ENCODE measurements around the gene HIF1A. TPM values are rescaled to one million over a fixed set of nuclear protein-coding genes. Genes with fewer than 3 reads are reported as not detected.

The HIF1A gene
- total and polyA plus RNA-seq, 2 of the 8 experiments (the other 6 are each of a cell fraction or from before 2014, with no cell fraction given), result 54.8 to 175 TPM

DNA sequence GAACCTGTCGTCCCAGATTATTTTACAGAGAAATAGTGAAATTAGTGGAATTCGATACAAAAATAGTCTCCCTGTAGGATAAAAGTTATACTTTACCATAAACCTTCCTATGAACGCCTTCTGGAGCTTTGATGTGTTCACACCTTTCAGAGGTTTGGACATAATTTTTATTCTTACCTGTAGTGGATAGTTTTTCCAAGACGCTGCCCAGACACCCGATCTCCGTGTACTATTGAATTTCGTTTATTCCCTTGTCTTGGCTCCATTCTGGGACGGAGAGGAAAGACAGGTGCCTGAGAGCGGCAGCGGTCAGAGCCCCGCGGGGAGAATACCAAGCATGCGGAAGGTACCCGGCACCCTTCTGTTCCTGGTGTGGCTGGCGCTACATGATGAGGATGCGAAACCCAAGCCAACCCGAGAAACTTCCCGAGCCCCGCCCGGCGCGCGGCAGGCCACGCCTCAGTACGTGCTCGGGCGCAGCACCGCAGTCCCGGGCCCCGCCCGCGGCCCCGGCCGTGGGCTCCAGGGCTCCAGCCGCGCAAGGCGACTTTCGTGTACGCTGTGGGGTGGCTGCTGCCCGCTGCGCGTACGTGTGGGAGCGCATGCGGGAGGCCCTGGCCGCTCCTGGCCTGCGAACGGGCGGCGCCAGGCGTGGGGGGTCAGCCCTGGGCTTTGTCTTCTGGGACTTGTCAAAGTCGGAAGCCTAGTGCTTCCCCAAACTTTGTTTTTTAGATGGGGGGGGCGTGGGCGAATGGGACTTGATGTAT, 55.6 kb downstream of the HIF1A start (continued):
- TF ChIP-seq SIN3A (conservative IDR thresholded peaks at IDR 0.05 in 1 of 2, IDR thresholded peaks at IDR 0.05 in 1 of 2; ENCODE audit: low read depth in 1 of 2, low read length in 2 of 2), result peak; percentile 12 to 60; a peak in 1 of 4 replicates
- TF ChIP-seq PHF8 (conservative IDR thresholded peaks at IDR 0.05; ENCODE audit: low read depth, low read length), result peak; percentile 54; the same call in 1 of the 2 replicates
- no peak for TF ChIP-seq CEBPB (IDR thresholded peaks at IDR 0.05; ENCODE audit: low read depth, low read length)
- TF ChIP-seq JUND (IDR thresholded peaks at IDR 0.05; ENCODE audit: low read length), result 0 out of 2 replicates have a peak, but pooled peaks have one; percentile 11
- no peak for TF ChIP-seq RFX5 (IDR thresholded peaks at IDR 0.05; ENCODE audit: borderline replicate concordance, low read depth, low read length)
- no peak for TF ChIP-seq RNF2 (IDR thresholded peaks at IDR 0.05; ENCODE audit: borderline replicate concordance, low read depth, low read length, missing control alignments, poor library complexity, severe bottlenecking)
- TF ChIP-seq POLR2A (IDR thresholded peaks at IDR 0.05; ENCODE audit: control extremely low read depth in 1 of 2, low read depth in 2 of 2, low read length in 2 of 2), result peak in 1 of 2 experiments; percentile 70; a peak in 2 of 3 replicates
- TF ChIP-seq, protein P1, sequence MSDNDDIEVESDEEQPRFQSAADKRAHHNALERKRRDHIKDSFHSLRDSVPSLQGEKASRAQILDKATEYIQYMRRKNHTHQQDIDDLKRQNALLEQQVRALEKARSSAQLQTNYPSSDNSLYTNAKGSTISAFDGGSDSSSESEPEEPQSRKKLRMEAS (IDR thresholded peaks at IDR 0.05), result peak; percentile 80
- TF ChIP-seq JUN (IDR thresholded peaks at IDR 0.05; ENCODE audit: low read depth, low read length), result no peak
- no peak for TF ChIP-seq CHD2 (IDR thresholded peaks at IDR 0.05; ENCODE audit: low read length)
- TF ChIP-seq NANOG (IDR thresholded peaks at IDR 0.05; ENCODE audit: insufficient read depth, low read depth, low read length, poor library complexity, severe bottlenecking), result no peak
